ENCODE data around the gene EGFL6. TPM values are rescaled to one million over a fixed set of nuclear protein-coding genes. Genes with fewer than 3 reads are reported as not detected.

The EGFL6 gene
- total RNA-seq, 1 donor from 2014 or later: 2.3 TPM

DNA sequence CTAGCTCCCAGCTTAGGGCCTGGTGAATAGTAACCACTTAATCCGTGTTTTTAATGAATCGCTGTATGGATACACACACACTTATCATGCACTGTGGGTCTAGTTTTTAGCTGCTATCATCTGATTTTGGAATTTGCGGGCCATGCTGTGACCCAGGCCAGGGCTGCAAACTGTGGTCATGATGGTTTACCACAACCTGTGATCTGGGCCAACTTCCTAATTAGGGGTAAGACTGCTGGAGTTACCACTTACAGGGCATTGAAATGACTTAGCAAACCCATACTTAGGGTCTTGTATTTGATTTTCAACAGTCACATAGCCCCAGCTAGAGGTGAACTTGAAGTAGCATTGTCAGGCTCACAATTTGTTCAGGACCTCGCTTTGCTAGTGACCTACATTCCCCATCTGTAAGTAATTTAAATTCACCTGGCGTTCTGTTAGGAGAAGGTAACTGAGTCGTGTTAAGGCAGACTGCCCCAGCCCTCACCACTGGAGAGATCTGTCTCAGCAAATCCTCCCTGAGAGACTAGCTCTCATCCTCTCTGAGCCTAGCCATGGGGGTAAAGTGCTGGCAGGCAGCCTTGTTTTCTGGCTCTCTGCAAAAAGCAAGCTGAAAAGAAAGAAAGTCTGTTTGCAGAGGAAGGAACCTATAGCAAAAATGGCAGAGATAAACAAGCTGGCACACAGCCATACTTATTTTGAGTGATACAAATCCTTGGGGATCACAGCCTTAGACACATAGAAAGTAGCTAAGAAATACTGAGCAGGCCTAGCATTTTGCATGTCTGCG, 33.8 kb upstream of the EGFL6 start:
- TF ChIP-seq, protein P1, sequence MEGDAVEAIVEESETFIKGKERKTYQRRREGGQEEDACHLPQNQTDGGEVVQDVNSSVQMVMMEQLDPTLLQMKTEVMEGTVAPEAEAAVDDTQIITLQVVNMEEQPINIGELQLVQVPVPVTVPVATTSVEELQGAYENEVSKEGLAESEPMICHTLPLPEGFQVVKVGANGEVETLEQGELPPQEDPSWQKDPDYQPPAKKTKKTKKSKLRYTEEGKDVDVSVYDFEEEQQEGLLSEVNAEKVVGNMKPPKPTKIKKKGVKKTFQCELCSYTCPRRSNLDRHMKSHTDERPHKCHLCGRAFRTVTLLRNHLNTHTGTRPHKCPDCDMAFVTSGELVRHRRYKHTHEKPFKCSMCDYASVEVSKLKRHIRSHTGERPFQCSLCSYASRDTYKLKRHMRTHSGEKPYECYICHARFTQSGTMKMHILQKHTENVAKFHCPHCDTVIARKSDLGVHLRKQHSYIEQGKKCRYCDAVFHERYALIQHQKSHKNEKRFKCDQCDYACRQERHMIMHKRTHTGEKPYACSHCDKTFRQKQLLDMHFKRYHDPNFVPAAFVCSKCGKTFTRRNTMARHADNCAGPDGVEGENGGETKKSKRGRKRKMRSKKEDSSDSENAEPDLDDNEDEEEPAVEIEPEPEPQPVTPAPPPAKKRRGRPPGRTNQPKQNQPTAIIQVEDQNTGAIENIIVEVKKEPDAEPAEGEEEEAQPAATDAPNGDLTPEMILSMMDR (IDR thresholded peaks at IDR 0.05; ENCODE audit: insufficient read depth, low read length, poor library complexity, severe bottlenecking): no peak
- Histone ChIP-seq H3K36me3 (ENCODE audit: control insufficient read depth, insufficient read depth, low read length) (no peaks in the 10 kb centered on the region), H3K4me3 (ENCODE audit: low read depth, low read length) (no peak overlapping the region), H3K27me3 (ENCODE audit: control insufficient read depth, insufficient read depth, low read length) (peaks cover 2% of the 10 kb centered on the region)
- DNase-seq (ENCODE audit: low read depth): no peak

- H3K36me3 ChIP-seq (ENCODE audit: control insufficient read depth, insufficient read depth, low read length): no peaks in the 10 kb centered on the region
- DNase-seq (ENCODE audit: low read depth): no peak
- H3K27me3 ChIP-seq (ENCODE audit: control insufficient read depth, insufficient read depth, low read length): peaks cover 2% of the 10 kb centered on the region
- TF ChIP-seq, protein P1 (IDR thresholded peaks at IDR 0.05; ENCODE audit: insufficient read depth, low read length, poor library complexity, severe bottlenecking): no peak
- H3K4me3 ChIP-seq (ENCODE audit: low read depth, low read length): no peak overlapping the region
Observed at GRCh38 chrX:13536551-13536950, 32.9 kb upstream of the EGFL6 start.

- TF ChIP-seq, protein P1 (IDR thresholded peaks at IDR 0.05; ENCODE audit: insufficient read depth, low read length, poor library complexity, severe bottlenecking): no peak
- no peak overlapping the region for H3K4me3 ChIP-seq (ENCODE audit: low read depth, low read length)
- H3K27me3 ChIP-seq (ENCODE audit: control insufficient read depth, insufficient read depth, low read length): peaks cover 4% of the 10 kb centered on the region
- H3K36me3 ChIP-seq (ENCODE audit: control insufficient read depth, insufficient read depth, low read length): no peaks in the 10 kb centered on the region
- DNase-seq (ENCODE audit: low read depth): no peak
Observed at GRCh38 chrX:13538414-13538813, 31.0 kb upstream of the EGFL6 start.

- TF ChIP-seq, protein P1 (IDR thresholded peaks at IDR 0.05; ENCODE audit: insufficient read depth, low read length, poor library complexity, severe bottlenecking): no peak
- Histone ChIP-seq H3K27me3 (ENCODE audit: control insufficient read depth, insufficient read depth, low read length) (peaks cover 2% of the 10 kb centered on the region), H3K36me3 (ENCODE audit: control insufficient read depth, insufficient read depth, low read length) (no peaks in the 10 kb centered on the region), H3K4me3 (ENCODE audit: low read depth, low read length) (no peak overlapping the region)
- DNase-seq (ENCODE audit: low read depth): no peak
Observed at GRCh38 chrX:13540602-13541001, 28.8 kb upstream of the EGFL6 start.

DNA sequence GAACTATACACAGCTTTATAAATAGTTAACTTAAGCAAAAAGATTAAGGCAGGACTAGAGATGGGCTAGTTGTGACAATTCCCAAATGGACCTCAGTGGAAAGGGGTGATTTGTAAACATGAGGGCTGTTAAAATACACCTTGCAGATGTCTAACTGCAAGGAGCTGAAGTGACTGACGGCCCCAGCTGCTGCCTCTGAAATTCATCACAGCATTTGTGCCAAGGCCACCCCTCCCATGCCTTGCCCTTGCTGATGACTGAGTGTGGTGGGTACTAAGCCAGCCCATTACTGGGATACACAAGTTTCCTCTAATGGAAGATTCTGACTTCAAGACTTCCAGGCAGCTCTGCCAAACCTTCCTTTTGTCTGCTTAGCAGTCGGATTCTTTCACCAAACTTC, 23.7 kb upstream of the EGFL6 start:
- no peak overlapping the region for H3K4me3 ChIP-seq (ENCODE audit: low read depth, low read length)
- no peaks in the 10 kb centered on the region for H3K36me3 ChIP-seq (ENCODE audit: control insufficient read depth, insufficient read depth, low read length)
- no peak for DNase-seq (ENCODE audit: low read depth)
- H3K27me3 ChIP-seq (ENCODE audit: control insufficient read depth, insufficient read depth, low read length): peaks cover 4% of the 10 kb centered on the region
- TF ChIP-seq, protein P1 (IDR thresholded peaks at IDR 0.05; ENCODE audit: insufficient read depth, low read length, poor library complexity, severe bottlenecking): no peak

DNA sequence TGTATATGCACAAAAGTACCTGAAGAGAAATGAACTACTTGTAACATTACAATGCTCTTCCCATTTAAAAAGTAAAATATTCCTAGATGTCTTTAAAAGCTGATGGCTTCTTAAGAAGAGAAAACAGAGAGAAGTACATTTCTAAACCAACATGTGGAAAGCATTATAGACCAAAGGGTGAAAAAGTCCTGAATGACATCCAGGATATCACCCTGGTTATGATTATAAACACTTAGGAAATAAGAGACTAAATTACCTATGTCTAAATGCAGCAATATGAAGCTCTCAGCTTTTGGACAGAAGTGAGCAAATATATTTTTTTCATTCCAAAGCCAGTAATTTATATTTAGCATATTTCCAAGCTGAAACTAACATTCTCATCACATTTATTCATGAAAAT, 21.7 kb upstream of the EGFL6 start:
- DNase-seq (ENCODE audit: low read depth): no peak
- TF ChIP-seq, protein P1 (IDR thresholded peaks at IDR 0.05; ENCODE audit: insufficient read depth, low read length, poor library complexity, severe bottlenecking): no peak
- H3K4me3 ChIP-seq (ENCODE audit: low read depth, low read length): no peak overlapping the region
- H3K36me3 ChIP-seq (ENCODE audit: control insufficient read depth, insufficient read depth, low read length): no peaks in the 10 kb centered on the region
- H3K27me3 ChIP-seq (ENCODE audit: control insufficient read depth, insufficient read depth, low read length): peaks cover 3% of the 10 kb centered on the region

All from kidney epithelial cell (primary cell).